HepG2 (cell line): ENCODE measurements around the gene NID2. TPM values are rescaled to one million over a fixed set of nuclear protein-coding genes. Genes with fewer than 3 reads are reported as not detected.

Experiments used
- ATAC-seq: fragments of 200-7000 bp; cut with Tn5 transposase; 3 replicates; pipeline ENCODE4 v1.9.1; 2020; ENCODE audit warnings: mild to moderate bottlenecking, moderate library complexity
- BruUV-seq: library from RNA; stranded (reverse); fragments of 400-500 nt; replicated peaks from 2 replicates; lab custom pipeline; 2021; lab: Mats Ljungman, UMichigan
- CTCF ChIA-PET: fragments of 300-600 bp; formaldehyde crosslinking; extraction: SDS; loops from one replicate; lab custom pipeline; 2021; ENCODE audit warnings: low total read pairs, inconsistent platforms, low intra/inter-chr PET ratio; lab: Yijun Ruan, JAX
- POLR2A ChIA-PET: fragments of 350-600 bp; sonication (Branson Sonifier 250); formaldehyde crosslinking; loops from one replicate; lab custom pipeline; 2020; ENCODE audit warnings: antibody characterized with exemption, inconsistent platforms; lab: Yijun Ruan, JAX
- DNase-seq: peaks from one replicate; pipeline ENCODE4 v3.0.0-alpha.2; 2015; ENCODE audit warnings: low spot score
- FAIRE-seq: peaks from 3 replicates; lab custom pipeline; 2011; peaks lifted over from hg19 to GRCh38; lab: Jason Lieb, UNC
- H2AFZ ChIP-seq: one replicate; pipeline ENCODE4 v1.6.1; 2011; ENCODE audit warnings: low read length, inconsistent platforms
- H3K27ac ChIP-seq: fragments of 300-600 bp; 3 replicates; pipeline ENCODE4 v1.8.0; 2011; ENCODE audit warnings: mixed run types, mild to moderate bottlenecking, mixed read lengths, low read length, inconsistent platforms; ENCODE audit not compliant: insufficient read depth; ENCODE audit errors: extremely low read length
- H3K27me3 ChIP-seq, 2 experiments: fragments of 200-600 bp in 1 of 2; 2 replicates in 1 of 2; 3 replicates in 1 of 2; pipeline versions ENCODE4 v1.6.0 to v1.8.0; 2011; ENCODE audit warnings: low read length in 2 of 2, mild to moderate bottlenecking in 2 of 2, moderate library complexity in 2 of 2, inconsistent platforms in 1 of 2; ENCODE audit not compliant: insufficient read depth in 2 of 2, control insufficient read depth in 1 of 2
- H3K36me3 ChIP-seq, 2 experiments: fragments of 200-600 bp in 1 of 2; replicated peaks in 1 of 2; 2 replicates in 1 of 2; 3 replicates in 1 of 2; pipeline versions ENCODE4 v1.5.1 to v1.8.0; 2011; ENCODE audit warnings: low read length in 2 of 2, inconsistent platforms in 1 of 2; ENCODE audit not compliant: insufficient read depth in 2 of 2, control insufficient read depth in 1 of 2
- H3K4me1 ChIP-seq: 2 replicates; pipeline ENCODE4 v1.5.1; 2012; ENCODE audit warnings: low read length, inconsistent platforms; ENCODE audit not compliant: insufficient read depth
- H3K4me2 ChIP-seq: 2 replicates; pipeline ENCODE4 v1.6.0; 2011; ENCODE audit warnings: low read depth, low read length, inconsistent platforms
- H3K4me3 ChIP-seq, 3 experiments: fragments of 200-600 bp in 1 of 3; sonication (generic), shearing (Covaris generic) in 1 of 3; replicated peaks in 1 of 3; 2 replicates each; pipeline ENCODE4 v1.5.1; 2011 to 2016; ENCODE audit warnings: low read length in 3 of 3, inconsistent platforms in 2 of 3, low read depth in 2 of 3, mild to moderate bottlenecking in 2 of 3, control low read depth in 1 of 3, mixed read lengths in 1 of 3; ENCODE audit not compliant: insufficient read depth in 1 of 3
- H3K79me2 ChIP-seq: one replicate; pipeline ENCODE4 v1.6.1; 2011; ENCODE audit warnings: low read length, inconsistent platforms; ENCODE audit not compliant: insufficient read depth
- H3K9ac ChIP-seq: 2 replicates; pipeline ENCODE4 v1.6.0; 2011; ENCODE audit warnings: mild to moderate bottlenecking, low read depth, low read length, inconsistent platforms; ENCODE audit not compliant: insufficient read depth
- H3K9me3 ChIP-seq: 2 replicates; pipeline ENCODE4 v1.5.1; 2012; ENCODE audit warnings: mild to moderate bottlenecking, low read length
- H4K20me1 ChIP-seq: 2 replicates; pipeline ENCODE4 v1.6.0; 2011; ENCODE audit warnings: inconsistent platforms, mild to moderate bottlenecking, low read length, moderate library complexity; ENCODE audit not compliant: insufficient read depth
- CREM ChIP-seq, 2 experiments: sonication (generic) in 1 of 2; formaldehyde crosslinking in 1 of 2; IDR thresholded peaks; 2 replicates each; pipeline versions ENCODE4 v1.4.0 to v1.6.1; 2016 to 2020; ENCODE audit warnings: antibody characterized with exemption in 1 of 2, mild to moderate bottlenecking in 1 of 2, missing genetic modification reagents in 1 of 2
- DPF2 ChIP-seq: sonication (generic); formaldehyde crosslinking; IDR thresholded peaks from 2 replicates; pipeline ENCODE4 v1.4.0; 2020; ENCODE audit warnings: mild to moderate bottlenecking, low read depth, missing genetic modification reagents, borderline replicate concordance
- HMGA1 ChIP-seq: sonication (generic); formaldehyde crosslinking; conservative IDR thresholded peaks from 2 replicates; pipeline ENCODE4 v1.4.0; 2020; ENCODE audit warnings: missing genetic modification reagents
- IKZF1 ChIP-seq: fragments of 450-650 bp; IDR thresholded peaks from 2 replicates; pipeline ENCODE4 v1.7.1; 2016
- MBNL3 ChIP-seq: fragments of 250-450 bp; sonication (Bioruptor Pico); conservative IDR thresholded peaks from 2 replicates; pipeline ENCODE4 v1.8.0; 2022; ENCODE audit warnings: mild to moderate bottlenecking, inconsistent platforms
- MEF2D ChIP-seq: sonication (generic); formaldehyde crosslinking; IDR thresholded peaks from 2 replicates; pipeline ENCODE4 v1.5.1; 2020; ENCODE audit warnings: mild to moderate bottlenecking, missing genetic modification reagents
- RFXAP ChIP-seq: sonication (generic); formaldehyde crosslinking; IDR thresholded peaks from 2 replicates; pipeline ENCODE4 v1.4.0; 2020; ENCODE audit warnings: missing genetic modification reagents, borderline replicate concordance
- SRSF9 ChIP-seq: fragments of 200-400 bp; formaldehyde crosslinking; IDR thresholded peaks from 2 replicates; pipeline ENCODE4 v1.6.1; 2018; ENCODE audit warnings: borderline replicate concordance, mild to moderate bottlenecking, low read depth, low read length; ENCODE audit not compliant: insufficient read depth, poor library complexity, severe bottlenecking
- ZBTB14 ChIP-seq: sonication (generic); formaldehyde crosslinking; IDR thresholded peaks from 2 replicates; pipeline ENCODE4 v1.4.0; 2020; ENCODE audit warnings: missing genetic modification reagents
- ZNF12 ChIP-seq: sonication (generic); formaldehyde crosslinking; IDR thresholded peaks from 2 replicates; pipeline ENCODE4 v1.5.0; 2020; ENCODE audit warnings: missing genetic modification reagents
- ZNF124 ChIP-seq: sonication (generic); formaldehyde crosslinking; IDR thresholded peaks from 2 replicates; pipeline ENCODE4 v1.4.0; 2020; ENCODE audit warnings: missing genetic modification reagents
- ZNF546 ChIP-seq: sonication (generic); formaldehyde crosslinking; conservative IDR thresholded peaks from 2 replicates; pipeline ENCODE4 v1.8.1; 2023; ENCODE audit warnings: mild to moderate bottlenecking, missing genetic modification reagents
- in situ Hi-C: cut with HindIII; loops from 2 replicates; pipeline ENCODE4 v1.10.0; 2017; ENCODE audit warnings: low pct_unique_long_range_greater_than_20kb; ENCODE audit not compliant: extremely low pct_ligation_motif_present
- intact Hi-C: fragments of 100-400 bp; cut with micrococcal nuclease; formaldehyde crosslinking; loops from one replicate; pipeline ENCODE4 v1.10.0; 2022; ENCODE audit not compliant: unreplicated experiment
- polyA plus RNA-seq, 8 experiments: library from polyadenylated mRNA; depleted of rRNA in 3 of 8; stranded (reverse) in 7 of 8; unstranded in 1 of 8; fragments of >200 nt; fragmentation: Illumina TruSeq in 4 of 8; extraction: Trizol in 4 of 8; gene quantifications; 2 replicates each; pipeline versions ENCODE4 v1.2.1 to v1.2.3, GENCODE V29; 2011 to 2016; ENCODE audit warnings: low read depth in 4 of 8, missing spikeins in 1 of 8, mixed read lengths in 1 of 8; ENCODE audit not compliant: insufficient read depth in 1 of 8
- total RNA-seq, 5 experiments: library from RNA; depleted of rRNA; stranded (reverse); fragments of >200 nt; fragmentation: Illumina TruSeq; extraction: Trizol; gene quantifications; 2 replicates each; pipeline ENCODE4 v1.2.3, GENCODE V29; 2016; ENCODE audit warnings: low read depth in 1 of 5
- TF ChIP-seq, protein P1 (sequence below): sonication (generic); formaldehyde crosslinking; IDR thresholded peaks from 2 replicates; pipeline ENCODE4 v1.8.1; 2023; ENCODE audit warnings: mild to moderate bottlenecking, missing genetic modification reagents
- TF ChIP-seq, protein P2 (sequence below): sonication (generic); formaldehyde crosslinking; IDR thresholded peaks from 2 replicates; pipeline ENCODE4 v1.5.0; 2020; ENCODE audit warnings: mild to moderate bottlenecking, missing genetic modification reagents, borderline replicate concordance
- TF ChIP-seq, protein P3 (sequence below): sonication (generic); formaldehyde crosslinking; IDR thresholded peaks from 2 replicates; pipeline ENCODE4 v1.5.0; 2020; ENCODE audit warnings: missing genetic modification reagents

NID2 gene
- total and polyA plus RNA-seq, 2 of the 13 experiments (the other 11 are each of a cell fraction or from before 2014, with no cell fraction given) = 0.11 TPM; not detected in 1

DNA sequence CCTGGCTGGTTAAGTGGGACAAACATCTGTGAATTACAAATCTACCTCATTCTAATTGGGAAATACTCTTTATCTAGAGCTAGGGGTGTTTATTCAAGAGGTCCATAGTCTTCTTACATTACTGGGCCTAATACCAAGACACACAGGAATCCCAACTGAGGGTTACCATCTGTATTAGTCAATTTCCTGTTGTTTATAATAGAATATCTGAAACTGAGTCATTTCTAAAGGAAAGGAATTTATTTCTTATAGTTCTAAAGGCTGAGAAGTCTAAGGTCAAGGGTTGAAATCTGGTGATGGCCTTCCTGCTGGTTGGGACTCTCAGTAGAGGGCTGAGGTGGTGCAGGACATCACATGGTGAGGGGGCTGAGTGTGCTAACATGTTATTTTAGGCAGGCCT lies 43.5 kb downstream of the NID2 start:
- POLR2A ChIA-PET = no interaction called here
- ATAC-seq = no peak
- Histone ChIP-seq H2AFZ (no peak overlapping the region), H3K79me2 (no peaks in the 10 kb centered on the region), H3K27me3 (0 out of 5 replicates have a peak, but pooled peaks cover 0 to 3% of the 10 kb centered on the region in 2 experiments), H4K20me1 (no peaks in the 10 kb centered on the region), H3K4me2 (no peak overlapping the region), H3K4me3 (no peak overlapping the region), H3K9me3 (no peaks in the 10 kb centered on the region), H3K27ac (no peak overlapping the region), H3K4me1 (no peaks in the 10 kb centered on the region), H3K36me3 (no peaks in the 10 kb centered on the region), H3K9ac (no peak overlapping the region)
- in situ Hi-C loops = no loop called here
- no TSS peak for BruUV-seq
- CTCF ChIA-PET = no interaction called here
- intact Hi-C loops = no loop called here
- no peak for FAIRE-seq
- no peak for DNase-seq
- TF ChIP-seq DPF2 (CRISPR knock-in tag) = no peak
- no peak for TF ChIP-seq HMGA1
- TF ChIP-seq IKZF1 = no peak
- TF ChIP-seq MBNL3 (CRISPR knock-in tag) = no peak
- TF ChIP-seq, protein P1, sequence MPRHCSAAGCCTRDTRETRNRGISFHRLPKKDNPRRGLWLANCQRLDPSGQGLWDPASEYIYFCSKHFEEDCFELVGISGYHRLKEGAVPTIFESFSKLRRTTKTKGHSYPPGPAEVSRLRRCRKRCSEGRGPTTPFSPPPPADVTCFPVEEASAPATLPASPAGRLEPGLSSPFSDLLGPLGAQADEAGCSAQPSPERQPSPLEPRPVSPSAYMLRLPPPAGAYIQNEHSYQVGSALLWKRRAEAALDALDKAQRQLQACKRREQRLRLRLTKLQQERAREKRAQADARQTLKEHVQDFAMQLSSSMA (CRISPR knock-in tag) = no peak
- TF ChIP-seq CREM (IDR thresholded peaks at IDR 0.05) = no peak
- TF ChIP-seq CREM (CRISPR knock-in tag; IDR thresholded peaks at IDR 0.05) = no peak
- TF ChIP-seq SRSF9 = no peak
- TF ChIP-seq ZBTB14 (CRISPR knock-in tag) = no peak
- no peak for TF ChIP-seq ZNF124 (CRISPR knock-in tag)
- no peak for TF ChIP-seq ZNF546
- TF ChIP-seq, protein P2, sequence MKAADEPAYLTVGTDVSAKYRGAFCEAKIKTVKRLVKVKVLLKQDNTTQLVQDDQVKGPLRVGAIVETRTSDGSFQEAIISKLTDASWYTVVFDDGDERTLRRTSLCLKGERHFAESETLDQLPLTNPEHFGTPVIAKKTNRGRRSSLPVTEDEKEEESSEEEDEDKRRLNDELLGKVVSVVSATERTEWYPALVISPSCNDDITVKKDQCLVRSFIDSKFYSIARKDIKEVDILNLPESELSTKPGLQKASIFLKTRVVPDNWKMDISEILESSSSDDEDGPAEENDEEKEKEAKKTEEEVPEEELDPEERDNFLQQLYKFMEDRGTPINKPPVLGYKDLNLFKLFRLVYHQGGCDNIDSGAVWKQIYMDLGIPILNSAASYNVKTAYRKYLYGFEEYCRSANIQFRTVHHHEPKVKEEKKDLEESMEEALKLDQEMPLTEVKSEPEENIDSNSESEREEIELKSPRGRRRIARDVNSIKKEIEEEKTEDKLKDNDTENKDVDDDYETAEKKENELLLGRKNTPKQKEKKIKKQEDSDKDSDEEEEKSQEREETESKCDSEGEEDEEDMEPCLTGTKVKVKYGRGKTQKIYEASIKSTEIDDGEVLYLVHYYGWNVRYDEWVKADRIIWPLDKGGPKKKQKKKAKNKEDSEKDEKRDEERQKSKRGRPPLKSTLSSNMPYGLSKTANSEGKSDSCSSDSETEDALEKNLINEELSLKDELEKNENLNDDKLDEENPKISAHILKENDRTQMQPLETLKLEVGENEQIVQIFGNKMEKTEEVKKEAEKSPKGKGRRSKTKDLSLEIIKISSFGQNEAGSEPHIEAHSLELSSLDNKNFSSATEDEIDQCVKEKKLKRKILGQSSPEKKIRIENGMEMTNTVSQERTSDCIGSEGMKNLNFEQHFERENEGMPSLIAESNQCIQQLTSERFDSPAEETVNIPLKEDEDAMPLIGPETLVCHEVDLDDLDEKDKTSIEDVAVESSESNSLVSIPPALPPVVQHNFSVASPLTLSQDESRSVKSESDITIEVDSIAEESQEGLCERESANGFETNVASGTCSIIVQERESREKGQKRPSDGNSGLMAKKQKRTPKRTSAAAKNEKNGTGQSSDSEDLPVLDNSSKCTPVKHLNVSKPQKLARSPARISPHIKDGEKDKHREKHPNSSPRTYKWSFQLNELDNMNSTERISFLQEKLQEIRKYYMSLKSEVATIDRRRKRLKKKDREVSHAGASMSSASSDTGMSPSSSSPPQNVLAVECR = no peak
- TF ChIP-seq, protein P3, sequence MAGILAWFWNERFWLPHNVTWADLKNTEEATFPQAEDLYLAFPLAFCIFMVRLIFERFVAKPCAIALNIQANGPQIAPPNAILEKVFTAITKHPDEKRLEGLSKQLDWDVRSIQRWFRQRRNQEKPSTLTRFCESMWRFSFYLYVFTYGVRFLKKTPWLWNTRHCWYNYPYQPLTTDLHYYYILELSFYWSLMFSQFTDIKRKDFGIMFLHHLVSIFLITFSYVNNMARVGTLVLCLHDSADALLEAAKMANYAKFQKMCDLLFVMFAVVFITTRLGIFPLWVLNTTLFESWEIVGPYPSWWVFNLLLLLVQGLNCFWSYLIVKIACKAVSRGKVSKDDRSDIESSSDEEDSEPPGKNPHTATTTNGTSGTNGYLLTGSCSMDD (CRISPR knock-in tag) = no peak
- TF ChIP-seq MEF2D (CRISPR knock-in tag) = no peak
- no peak for TF ChIP-seq ZNF12 (CRISPR knock-in tag)
- no peak for TF ChIP-seq RFXAP (CRISPR knock-in tag)
